Parathyroid adenoma (tissue), 2 donors: ENCODE results near the gene ATN1.

ENCODE experiments used
- H2AFZ ChIP-seq: fragments of 300-600 bp; sonication (generic); one replicate; pipeline ENCODE4 v1.7.0; 2017; ENCODE audit warnings: antibody characterized with exemption, mild to moderate bottlenecking
- H3K27ac ChIP-seq: fragments of 300-600 bp; sonication (generic); one replicate; pipeline ENCODE4 v1.7.0; 2017
- H3K27me3 ChIP-seq: fragments of 300-600 bp; sonication (generic); one replicate; pipeline ENCODE4 v1.7.0; 2017; ENCODE audit warnings: low read length; ENCODE audit not compliant: control insufficient read depth, insufficient read depth
- H3K36me3 ChIP-seq: fragments of 300-600 bp; sonication (generic); one replicate; pipeline ENCODE4 v1.7.0; 2017; ENCODE audit warnings: low read length; ENCODE audit not compliant: control insufficient read depth, insufficient read depth
- H3K4me1 ChIP-seq: fragments of 300-600 bp; sonication (generic); one replicate; pipeline ENCODE4 v1.7.0; 2017; ENCODE audit warnings: control low read depth
- H3K4me2 ChIP-seq: fragments of 300-600 bp; sonication (generic); one replicate; pipeline ENCODE4 v1.7.0; 2017; ENCODE audit warnings: low read length
- H3K4me3 ChIP-seq: fragments of 300-600 bp; sonication (generic); one replicate; pipeline ENCODE4 v1.7.0; 2017; ENCODE audit warnings: low read depth, low read length
- H3K79me2 ChIP-seq: fragments of 300-600 bp; sonication (generic); one replicate; pipeline ENCODE4 v1.7.0; 2017; ENCODE audit warnings: control low read depth
- H3K9ac ChIP-seq: fragments of 300-600 bp; sonication (generic); one replicate; pipeline ENCODE4 v1.7.0; 2017; ENCODE audit warnings: mild to moderate bottlenecking
- H3K9me3 ChIP-seq: fragments of 300-600 bp; sonication (generic); one replicate; pipeline ENCODE4 v1.7.0; 2017; ENCODE audit warnings: low read length; ENCODE audit not compliant: control insufficient read depth
- TF ChIP-seq, protein P1 (sequence below): fragments of 300-600 bp; sonication (generic); IDR thresholded peaks from one replicate; pipeline ENCODE4 v1.7.0; 2017; ENCODE audit warnings: antibody characterized with exemption, mild to moderate bottlenecking
- donor health status: primary hyperparathyroidism.

Gene ATN1

DNA sequence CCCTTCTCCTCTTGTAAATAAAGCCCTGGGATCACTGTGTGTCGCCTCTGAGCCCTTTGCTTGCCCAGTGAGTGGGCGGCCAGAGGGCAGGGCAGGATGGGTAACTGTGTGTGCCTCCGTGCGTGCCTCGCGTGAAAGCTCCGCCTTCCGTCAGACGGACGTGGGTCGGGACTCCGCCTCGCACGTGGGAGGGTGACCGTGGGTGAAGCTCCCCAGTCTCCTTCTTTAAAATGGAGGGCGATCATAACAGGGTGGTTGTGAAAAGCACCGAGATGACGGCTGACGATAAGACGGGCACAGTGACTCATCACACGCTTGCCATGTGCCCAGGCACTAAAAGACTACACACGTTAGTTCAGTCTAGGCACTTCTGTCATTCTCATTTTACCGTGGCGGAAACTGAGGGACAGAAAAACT, 33.5 kb downstream of the ATN1 start:
- Histone ChIP-seq H3K27me3 (no peaks in the 10 kb centered on the region), H3K27ac (peak overlapping the region; percentile 98), H3K36me3 (no peaks in the 10 kb centered on the region), H3K4me2 (peak overlapping the region; percentile 82), H3K79me2 (peaks cover 25% of the 10 kb centered on the region), H3K4me1 (peaks cover 29% of the 10 kb centered on the region), H3K4me3 (peak overlapping the region; percentile 99), H3K9me3 (no peaks in the 10 kb centered on the region), H2AFZ (peak overlapping the region; percentile 94), H3K9ac (no peak overlapping the region)
- TF ChIP-seq, protein P1, sequence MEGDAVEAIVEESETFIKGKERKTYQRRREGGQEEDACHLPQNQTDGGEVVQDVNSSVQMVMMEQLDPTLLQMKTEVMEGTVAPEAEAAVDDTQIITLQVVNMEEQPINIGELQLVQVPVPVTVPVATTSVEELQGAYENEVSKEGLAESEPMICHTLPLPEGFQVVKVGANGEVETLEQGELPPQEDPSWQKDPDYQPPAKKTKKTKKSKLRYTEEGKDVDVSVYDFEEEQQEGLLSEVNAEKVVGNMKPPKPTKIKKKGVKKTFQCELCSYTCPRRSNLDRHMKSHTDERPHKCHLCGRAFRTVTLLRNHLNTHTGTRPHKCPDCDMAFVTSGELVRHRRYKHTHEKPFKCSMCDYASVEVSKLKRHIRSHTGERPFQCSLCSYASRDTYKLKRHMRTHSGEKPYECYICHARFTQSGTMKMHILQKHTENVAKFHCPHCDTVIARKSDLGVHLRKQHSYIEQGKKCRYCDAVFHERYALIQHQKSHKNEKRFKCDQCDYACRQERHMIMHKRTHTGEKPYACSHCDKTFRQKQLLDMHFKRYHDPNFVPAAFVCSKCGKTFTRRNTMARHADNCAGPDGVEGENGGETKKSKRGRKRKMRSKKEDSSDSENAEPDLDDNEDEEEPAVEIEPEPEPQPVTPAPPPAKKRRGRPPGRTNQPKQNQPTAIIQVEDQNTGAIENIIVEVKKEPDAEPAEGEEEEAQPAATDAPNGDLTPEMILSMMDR, result no peak

DNA sequence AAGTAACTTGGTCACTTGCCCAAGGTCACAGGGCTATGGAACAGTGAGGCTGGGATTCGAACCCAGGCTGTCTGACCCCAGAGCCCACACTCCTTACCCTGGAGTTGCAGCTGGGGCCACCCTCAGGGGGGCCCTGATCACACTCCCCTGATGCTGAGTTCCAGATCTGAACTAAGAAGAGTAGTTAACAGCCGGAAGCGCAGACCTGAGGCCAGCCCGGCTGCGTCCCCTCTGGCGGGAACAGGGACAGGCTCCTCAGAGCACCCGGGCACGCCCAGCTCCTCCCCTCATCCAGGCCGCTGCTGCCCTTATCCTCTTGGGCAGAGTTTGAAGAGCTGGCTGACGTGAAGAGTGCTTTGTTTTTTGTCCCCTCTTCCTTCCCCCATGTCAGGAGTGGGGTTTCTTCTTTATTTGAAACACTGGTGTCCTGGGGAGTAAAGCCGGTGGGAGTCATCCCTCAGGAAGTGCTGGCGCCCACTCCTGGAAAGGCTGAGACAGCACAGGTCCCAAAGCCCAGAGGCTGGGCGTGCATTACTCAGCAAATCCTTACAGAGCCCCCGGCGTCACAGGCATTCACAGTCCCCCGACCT, 34.0 kb downstream of the ATN1 start:
- H3K9ac ChIP-seq, result no peak overlapping the region
- H3K4me1 ChIP-seq, result peaks cover 26% of the 10 kb centered on the region
- H3K27ac ChIP-seq, result peak overlapping the region; percentile 98
- peak overlapping the region; percentile 82 for H3K4me2 ChIP-seq
- no peaks in the 10 kb centered on the region for H3K9me3 ChIP-seq
- peaks cover 30% of the 10 kb centered on the region for H3K79me2 ChIP-seq
- TF ChIP-seq, protein P1, result peak; percentile 51
- H3K4me3 ChIP-seq, result peak overlapping the region; percentile 99
- H3K36me3 ChIP-seq, result no peaks in the 10 kb centered on the region
- peak overlapping the region; percentile 94 for H2AFZ ChIP-seq
- no peaks in the 10 kb centered on the region for H3K27me3 ChIP-seq

DNA sequence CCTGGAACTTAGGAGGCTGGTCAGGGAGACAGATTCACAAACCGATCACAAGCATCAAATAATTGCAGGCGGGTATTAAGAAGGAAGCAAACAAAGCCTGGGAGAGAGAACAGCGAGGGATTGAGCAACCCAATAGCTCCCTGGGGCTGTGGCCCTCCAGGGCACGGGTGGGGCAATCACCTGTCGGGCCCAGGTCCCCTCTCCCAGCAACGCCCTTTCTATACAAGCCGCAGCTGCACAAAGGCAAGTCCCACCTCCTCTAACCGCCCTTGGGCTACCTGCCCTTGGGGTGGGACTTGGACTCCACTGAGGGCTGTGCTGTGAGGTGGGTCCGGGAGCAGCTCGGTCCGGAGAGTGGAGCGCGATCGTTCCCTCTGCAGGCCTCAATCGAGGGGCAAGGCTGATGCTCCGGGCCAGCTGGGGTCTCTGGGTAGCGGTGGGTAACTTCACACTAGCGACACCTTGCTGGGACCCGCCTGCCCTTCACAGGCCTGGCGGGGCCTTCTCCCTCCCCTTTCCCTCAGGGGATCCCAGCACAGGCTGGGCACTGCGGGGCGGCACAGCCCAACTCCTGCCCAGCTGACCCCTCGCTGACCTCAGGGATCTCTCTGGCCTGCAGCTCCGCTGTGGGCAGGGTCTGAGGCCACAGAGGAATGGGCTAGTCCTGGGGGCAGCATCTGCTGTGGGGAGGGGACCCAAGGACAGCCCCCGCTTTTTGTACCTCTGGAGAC, 34.7 kb downstream of the ATN1 start:
- Histone ChIP-seq H3K4me2 (peak overlapping the region; percentile 82), H2AFZ (peak overlapping the region; percentile 94), H3K36me3 (no peaks in the 10 kb centered on the region), H3K9me3 (no peaks in the 10 kb centered on the region), H3K27ac (peak overlapping the region; percentile 98), H3K27me3 (no peaks in the 10 kb centered on the region), H3K79me2 (peaks cover 34% of the 10 kb centered on the region), H3K4me3 (peak overlapping the region; percentile 99), H3K9ac (peak overlapping the region; percentile 100), H3K4me1 (peaks cover 21% of the 10 kb centered on the region)
- TF ChIP-seq, protein P1, result no peak

DNA sequence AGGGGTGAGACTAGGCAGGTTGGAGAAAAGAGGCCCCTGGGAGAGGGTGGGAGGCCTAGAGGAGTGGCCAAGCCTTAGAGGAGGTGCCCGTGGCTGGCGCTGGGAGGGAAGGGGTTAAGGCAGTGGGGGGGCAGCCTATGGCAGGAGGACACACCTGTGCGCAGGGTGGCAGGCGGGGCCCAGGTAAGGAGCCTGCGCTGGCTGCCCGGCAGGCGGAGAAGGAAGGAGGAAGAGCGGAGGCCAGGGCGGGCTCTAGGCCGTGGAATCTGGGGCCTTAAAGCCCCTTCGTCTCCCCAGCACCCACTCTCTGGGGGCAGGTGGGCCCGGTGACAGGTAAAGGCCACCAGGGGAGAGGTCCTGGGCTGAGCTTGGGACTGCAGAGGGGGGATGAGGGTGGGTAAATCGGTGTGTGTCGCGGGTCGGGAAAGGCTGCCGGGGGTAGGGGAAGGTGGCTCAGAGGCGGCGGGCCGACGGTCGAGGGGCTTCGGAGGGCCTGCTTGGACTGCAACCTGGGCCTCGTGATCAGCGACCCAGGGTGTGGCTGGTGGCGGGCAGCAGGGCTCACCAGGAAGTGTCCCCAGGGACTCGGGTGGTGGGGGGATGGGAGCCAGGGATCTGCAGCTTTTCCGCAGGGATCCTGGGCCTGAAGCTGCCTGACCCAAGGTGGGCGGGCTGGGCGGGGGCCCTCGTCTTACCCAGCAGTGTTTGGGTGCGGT, 35.4 kb downstream of the ATN1 start:
- Histone ChIP-seq H3K27ac (peak overlapping the region; percentile 98), H3K79me2 (peaks cover 42% of the 10 kb centered on the region), H3K27me3 (no peaks in the 10 kb centered on the region), H3K4me1 (peaks cover 21% of the 10 kb centered on the region), H2AFZ (peak overlapping the region; percentile 94), H3K4me3 (peak overlapping the region; percentile 99), H3K4me2 (peak overlapping the region; percentile 97), H3K9ac (peak overlapping the region; percentile 100), H3K36me3 (no peaks in the 10 kb centered on the region), H3K9me3 (no peaks in the 10 kb centered on the region)
- TF ChIP-seq, protein P1, result no peak
